NCI-H345 (cell line): Measurements from ENCODE around the gene CLEC14A.

Experiments
- DNase-seq: peaks from one replicate; lab custom pipeline; 2025; lab: John Stamatoyannopoulos, UW

CLEC14A gene

DNA sequence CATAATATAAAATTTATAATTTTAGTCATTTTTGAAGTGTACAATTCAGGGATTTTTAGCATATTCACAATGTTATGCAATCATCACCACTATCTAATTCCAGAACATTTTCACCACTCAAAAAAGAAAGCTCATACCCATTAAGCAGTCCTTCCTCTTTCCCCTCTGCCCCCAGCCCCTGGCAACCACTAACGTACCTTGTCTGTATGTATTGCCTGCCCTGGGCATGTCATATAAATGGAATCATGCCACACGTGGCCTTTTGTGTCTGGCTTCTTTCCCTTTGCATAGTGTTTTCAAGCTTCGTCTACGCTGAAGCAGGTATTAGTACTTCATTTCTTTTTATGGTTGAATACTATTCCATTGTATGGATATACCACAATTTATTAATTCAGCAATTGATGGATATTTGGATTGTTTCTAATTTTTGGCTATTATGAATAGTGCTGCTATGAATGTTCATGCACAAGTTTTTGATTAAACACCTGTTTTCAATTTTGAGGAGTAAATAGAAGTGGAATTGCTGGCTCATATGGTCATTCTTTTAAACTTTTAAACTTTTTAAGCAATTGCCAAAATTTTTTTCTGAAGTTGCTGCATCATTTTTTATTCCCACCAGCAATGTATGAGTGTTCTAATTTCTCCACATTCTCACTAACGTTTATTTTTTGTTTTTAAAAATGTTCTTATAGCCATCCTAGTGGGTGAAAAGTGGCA, 49.8 kb downstream of the CLEC14A start:
- no peak for DNase-seq

DNA sequence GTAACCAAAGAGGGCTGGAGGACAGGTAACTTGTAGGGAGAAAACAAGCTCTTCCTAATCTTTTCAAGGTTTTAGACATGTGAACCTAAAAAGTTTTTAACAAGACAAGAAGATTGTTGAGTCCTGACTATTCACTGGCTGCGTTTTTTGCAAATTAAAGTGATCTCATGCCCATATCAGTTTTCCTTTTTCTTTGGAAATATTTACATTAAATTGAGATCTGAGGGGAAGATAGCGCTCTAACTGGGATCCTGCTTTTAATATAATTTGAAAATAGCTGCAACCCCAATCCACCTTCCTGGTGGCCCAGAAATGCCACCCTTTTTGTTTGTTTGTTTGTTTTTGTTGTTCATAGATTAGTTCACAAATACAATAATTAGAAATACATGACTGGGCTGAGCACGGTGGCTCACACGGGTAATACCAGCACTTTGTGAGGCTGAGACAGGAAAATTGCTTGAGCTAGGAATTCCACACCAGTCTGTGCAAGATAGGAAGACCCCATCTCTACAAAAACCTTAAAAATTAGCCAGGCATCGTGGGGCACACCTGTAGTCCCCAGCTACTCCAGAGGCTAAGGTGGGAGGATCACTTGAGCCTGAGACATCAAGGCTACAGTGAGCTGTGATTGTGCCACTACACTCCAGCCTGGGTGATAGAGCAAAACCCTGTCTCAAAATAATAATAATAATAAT, 50.6 kb downstream of the CLEC14A start:
- no peak for DNase-seq

GRCh38 chr14:38204719-38205115, 51.2 kb downstream of the CLEC14A start:
- DNase-seq: no peak
